HEK293T (cell line): ENCODE data around the gene INAVA.

Experiments used
- CTCF ChIA-PET: fragments of 350-600 bp; formaldehyde crosslinking; extraction: SDS; loops from one replicate; lab custom pipeline; 2021; ENCODE audit warnings: antibody characterized with exemption, inconsistent platforms; lab: Yijun Ruan, JAX
- POLR2A ChIA-PET: fragments of 350-600 bp; formaldehyde crosslinking; extraction: SDS; loops from one replicate; lab custom pipeline; 2020; ENCODE audit warnings: antibody characterized with exemption, inconsistent platforms; lab: Yijun Ruan, JAX
- DNase-seq: peaks from one replicate; pipeline ENCODE4 v3.0.0; 2012; ENCODE audit warnings: mixed read lengths; ENCODE audit errors: extremely low spot score
- ARNT ChIP-seq: fragments of 450-650 bp; IDR thresholded peaks from 2 replicates; pipeline ENCODE4 v1.6.1; 2017; ENCODE audit warnings: mild to moderate bottlenecking
- BHLHE40 ChIP-seq: fragments of 450-650 bp; IDR thresholded peaks from 2 replicates; pipeline ENCODE4 v1.6.1; 2016; ENCODE audit warnings: mild to moderate bottlenecking, moderate library complexity, borderline replicate concordance
- CTBP1 ChIP-seq: fragments of 450-650 bp; IDR thresholded peaks from 2 replicates; pipeline ENCODE4 v1.6.1; 2016; ENCODE audit warnings: borderline replicate concordance
- ELF4 ChIP-seq: fragments of 450-650 bp; IDR thresholded peaks from 2 replicates; pipeline ENCODE4 v1.6.1; 2017; ENCODE audit warnings: antibody characterized with exemption
- FOXA1 ChIP-seq: fragments of 450-650 bp; IDR thresholded peaks from 2 replicates; pipeline ENCODE4 v1.6.1; 2016; ENCODE audit warnings: mild to moderate bottlenecking
- FOXK2 ChIP-seq: fragments of 450-650 bp; IDR thresholded peaks from 2 replicates; pipeline ENCODE4 v1.6.1; 2016; ENCODE audit warnings: mild to moderate bottlenecking
- FOXM1 ChIP-seq: fragments of 450-650 bp; IDR thresholded peaks from 2 replicates; pipeline ENCODE4 v1.6.1; 2017; ENCODE audit warnings: mild to moderate bottlenecking, borderline replicate concordance
- HDGF ChIP-seq: fragments of 450-650 bp; IDR thresholded peaks from 2 replicates; pipeline ENCODE4 v1.6.1; 2017; ENCODE audit warnings: antibody characterized with exemption, borderline replicate concordance
- L3MBTL2 ChIP-seq: fragments of 450-650 bp; conservative IDR thresholded peaks from 2 replicates; pipeline ENCODE4 v1.6.1; 2016; ENCODE audit warnings: mild to moderate bottlenecking
- LEF1 ChIP-seq: fragments of 450-650 bp; IDR thresholded peaks from 2 replicates; pipeline ENCODE4 v1.6.1; 2017; ENCODE audit warnings: mild to moderate bottlenecking, borderline replicate concordance
- NFRKB ChIP-seq: fragments of 450-650 bp; IDR thresholded peaks from 2 replicates; pipeline ENCODE4 v1.6.1; 2016; ENCODE audit warnings: mild to moderate bottlenecking, moderate library complexity
- PKNOX1 ChIP-seq: fragments of 450-650 bp; IDR thresholded peaks from 2 replicates; pipeline ENCODE4 v1.6.1; 2016
- SP1 ChIP-seq: fragments of 450-650 bp; IDR thresholded peaks from 2 replicates; pipeline ENCODE4 v1.6.1; 2017
- SUZ12 ChIP-seq: fragments of 450-650 bp; IDR thresholded peaks from 2 replicates; pipeline ENCODE4 v1.6.1; 2016; ENCODE audit warnings: mild to moderate bottlenecking
- TARDBP ChIP-seq: fragments of 450-650 bp; IDR thresholded peaks from 2 replicates; pipeline ENCODE4 v1.6.1; 2016
- ZNF384 ChIP-seq: fragments of 450-650 bp; IDR thresholded peaks from 2 replicates; pipeline ENCODE4 v1.6.1; 2016

The INAVA gene

DNA sequence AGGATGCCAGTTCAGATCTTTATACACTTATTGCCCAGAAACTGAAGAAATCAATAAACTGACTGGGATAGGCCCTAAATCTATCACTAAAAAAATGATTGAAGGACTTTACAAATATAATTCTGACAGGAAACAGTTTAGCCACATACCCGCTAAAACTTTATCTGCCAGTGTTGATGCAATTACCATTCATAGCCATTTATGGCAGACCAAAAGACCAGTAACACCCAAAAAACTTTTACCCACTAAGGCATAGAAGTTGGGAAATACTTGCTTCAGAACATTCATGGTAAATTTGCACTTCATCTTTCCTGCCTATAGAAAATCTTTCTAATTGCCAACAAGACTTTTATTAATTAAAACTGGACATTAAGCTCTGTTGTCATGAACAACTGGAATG is 36.9 kb upstream of the INAVA start:
- TF ChIP-seq ELF4 (no peak), LEF1 (no peak), FOXA1 (no peak), SUZ12 (no peak), BHLHE40 (no peak), TARDBP (no peak), PKNOX1 (no peak), ARNT (no peak), NFRKB (no peak), SP1 (no peak), L3MBTL2 (no peak), CTBP1 (no peak)
- DNase-seq: no peak
- POLR2A ChIA-PET: no interaction called here
- CTCF ChIA-PET: no interaction called here

GRCh38 chr1:200861937-200862647 is 32.6 kb upstream of the INAVA start:
- ChIA-PET POLR2A (no interaction called here), CTCF (no interaction called here)

DNA sequence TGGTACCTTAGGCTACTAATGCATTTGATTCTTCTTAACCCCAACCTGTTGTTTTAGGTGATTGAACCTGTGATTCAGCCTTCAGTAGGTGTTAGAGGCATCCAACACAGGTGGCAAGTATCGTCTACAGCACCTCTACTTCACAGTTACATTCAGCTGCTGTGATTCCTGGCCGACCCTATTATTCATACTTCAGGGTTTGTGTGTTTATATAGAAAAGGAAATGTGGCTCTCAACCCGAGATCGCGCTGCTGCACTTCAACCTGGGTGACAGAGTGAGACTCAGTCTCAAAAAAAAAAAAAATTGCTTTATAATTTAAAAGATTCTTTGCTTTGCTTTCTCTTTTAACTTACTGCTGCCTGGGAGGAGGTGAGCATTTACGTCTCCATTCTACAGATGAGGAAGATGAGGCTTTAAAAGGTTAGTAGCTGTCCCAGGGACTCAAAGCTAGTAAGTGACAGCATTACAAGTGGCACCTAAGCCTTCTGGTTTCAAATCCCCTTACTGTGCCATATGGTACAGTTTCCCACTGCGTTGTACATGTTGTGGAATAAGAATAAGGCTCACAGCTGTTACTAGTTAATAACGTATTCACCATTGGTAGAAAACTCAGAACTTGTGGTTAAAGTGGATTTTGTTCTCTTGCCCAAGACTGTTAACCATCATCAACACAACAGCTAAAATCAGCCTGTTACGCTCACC is 31.8 kb upstream of the INAVA start:
- POLR2A ChIA-PET: no interaction called here
- DNase-seq: no peak
- CTCF ChIA-PET: no interaction called here
- TF ChIP-seq TARDBP (no peak), FOXK2 (no peak), CTBP1 (no peak), PKNOX1 (no peak), NFRKB (no peak), ELF4 (no peak), ARNT (no peak), SUZ12 (no peak)

More at GRCh38 chr1:200861937-200862647, 32.6 kb upstream of the INAVA start:
- DNase-seq: no peak
- no peak for TF ChIP-seq ARNT
- TF ChIP-seq BHLHE40: no peak
- TF ChIP-seq CTBP1: no peak
- TF ChIP-seq SP1: no peak
- TF ChIP-seq HDGF: no peak
- no peak for TF ChIP-seq PKNOX1
- TF ChIP-seq ELF4: no peak
- TF ChIP-seq FOXM1: no peak
- TF ChIP-seq ZNF384: no peak
- TF ChIP-seq FOXA1: no peak
- TF ChIP-seq NFRKB: no peak
- TF ChIP-seq FOXK2: no peak
- TF ChIP-seq SUZ12: no peak
- TF ChIP-seq TARDBP: no peak
- no peak for TF ChIP-seq L3MBTL2
- no peak for TF ChIP-seq LEF1

DNA sequence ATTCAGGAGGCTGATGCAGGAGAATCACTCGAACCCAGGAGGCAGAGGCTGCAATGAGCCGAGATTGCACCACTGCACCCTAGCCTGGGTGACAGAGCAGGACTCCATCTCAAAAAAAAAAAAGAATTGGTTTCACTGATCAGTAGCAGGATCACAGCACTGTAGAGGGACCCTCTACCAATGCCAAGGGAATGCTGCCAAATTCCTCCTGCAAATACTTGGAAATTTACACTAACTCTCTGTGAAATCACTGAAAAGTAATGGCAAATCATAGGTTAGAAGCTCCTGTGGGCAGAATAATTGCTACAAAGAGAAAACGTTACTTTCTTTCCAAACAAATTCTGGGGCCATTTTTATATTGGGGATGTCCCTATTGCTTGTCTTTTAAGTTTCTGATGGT is 28.6 kb upstream of the INAVA start:
- TF ChIP-seq L3MBTL2 (no peak), FOXK2 (no peak), FOXA1 (no peak), SUZ12 (no peak), BHLHE40 (no peak), SP1 (no peak), ELF4 (no peak), FOXM1 (no peak), TARDBP (no peak), LEF1 (no peak)

DNA sequence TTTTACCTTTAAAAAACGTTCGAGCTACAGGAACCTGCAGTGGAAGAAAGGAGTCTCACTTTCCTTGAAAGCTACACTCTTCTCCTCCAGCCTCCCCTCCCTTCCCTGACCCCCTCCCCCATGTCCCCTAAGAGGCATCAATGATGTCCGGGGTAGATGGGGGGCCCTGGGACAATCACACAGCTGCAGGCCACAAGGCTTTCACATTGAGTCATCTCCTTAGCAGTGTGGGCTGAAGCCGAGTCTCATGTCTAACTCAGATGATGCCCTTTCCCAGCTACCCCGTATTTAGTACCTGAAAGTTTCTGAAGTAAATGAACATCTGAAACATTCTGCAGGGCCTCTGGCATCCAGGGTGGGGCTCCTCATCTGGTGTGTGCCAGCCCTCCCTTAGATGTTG is 28.2 kb upstream of the INAVA start:
- ChIA-PET POLR2A (no interaction called here), CTCF (no interaction called here)
- TF ChIP-seq SP1 (no peak), ARNT (no peak), BHLHE40 (no peak), HDGF (no peak), FOXM1 (no peak), TARDBP (no peak), L3MBTL2 (no peak), ZNF384 (no peak), NFRKB (no peak), SUZ12 (no peak), FOXK2 (no peak)
- no peak for DNase-seq

More for the DNA sequence above, 28.6 kb upstream of the INAVA start:
- POLR2A ChIA-PET: interaction anchor here (0.9 kb wide), 1 partner anchor 25 kb away, joined by 3 read pairs; no protein-coding TSS in a partner anchor
- CTCF ChIA-PET: no interaction called here
- no peak for DNase-seq
